Measurements from ENCODE around the gene POLR1G.

DNA sequence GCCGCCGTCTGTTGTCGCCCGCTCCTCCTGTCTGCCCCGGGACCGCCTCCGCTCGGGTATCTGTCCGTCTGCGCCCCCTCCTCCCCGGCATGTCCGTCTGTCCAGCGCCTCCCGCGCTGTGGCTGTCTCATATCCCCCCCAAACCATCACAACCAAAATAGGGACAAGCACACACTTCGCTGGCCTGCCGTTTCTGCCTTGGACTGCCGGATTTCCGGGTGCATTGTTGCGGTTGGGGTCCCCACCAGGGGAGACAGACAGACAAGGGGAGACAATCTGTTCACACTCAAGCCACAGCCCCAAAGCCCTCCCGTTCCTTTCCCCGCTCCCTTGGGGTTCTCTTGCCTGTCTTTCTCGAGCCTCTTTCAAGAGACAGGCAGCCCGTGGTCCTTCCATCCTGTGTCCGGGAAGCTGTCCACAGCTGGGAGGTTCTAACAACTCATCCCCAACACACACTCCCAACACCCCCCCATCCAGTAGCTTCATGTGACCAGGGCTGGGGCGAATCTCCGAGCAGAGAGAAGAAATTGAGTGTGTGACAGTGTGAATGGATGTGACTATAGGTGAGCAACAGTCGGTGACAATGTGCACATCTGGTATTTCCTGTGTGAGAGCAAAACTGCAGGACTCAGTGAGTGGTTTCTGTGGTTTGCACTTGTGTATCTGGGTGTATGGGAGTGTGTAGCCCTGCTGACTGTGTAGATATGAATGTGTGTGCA, 44.8 kb downstream of the POLR1G start:
- TF ChIP-seq, protein P1, sequence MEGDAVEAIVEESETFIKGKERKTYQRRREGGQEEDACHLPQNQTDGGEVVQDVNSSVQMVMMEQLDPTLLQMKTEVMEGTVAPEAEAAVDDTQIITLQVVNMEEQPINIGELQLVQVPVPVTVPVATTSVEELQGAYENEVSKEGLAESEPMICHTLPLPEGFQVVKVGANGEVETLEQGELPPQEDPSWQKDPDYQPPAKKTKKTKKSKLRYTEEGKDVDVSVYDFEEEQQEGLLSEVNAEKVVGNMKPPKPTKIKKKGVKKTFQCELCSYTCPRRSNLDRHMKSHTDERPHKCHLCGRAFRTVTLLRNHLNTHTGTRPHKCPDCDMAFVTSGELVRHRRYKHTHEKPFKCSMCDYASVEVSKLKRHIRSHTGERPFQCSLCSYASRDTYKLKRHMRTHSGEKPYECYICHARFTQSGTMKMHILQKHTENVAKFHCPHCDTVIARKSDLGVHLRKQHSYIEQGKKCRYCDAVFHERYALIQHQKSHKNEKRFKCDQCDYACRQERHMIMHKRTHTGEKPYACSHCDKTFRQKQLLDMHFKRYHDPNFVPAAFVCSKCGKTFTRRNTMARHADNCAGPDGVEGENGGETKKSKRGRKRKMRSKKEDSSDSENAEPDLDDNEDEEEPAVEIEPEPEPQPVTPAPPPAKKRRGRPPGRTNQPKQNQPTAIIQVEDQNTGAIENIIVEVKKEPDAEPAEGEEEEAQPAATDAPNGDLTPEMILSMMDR (IDR thresholded peaks at IDR 0.05), result no peak
- no peak for TF ChIP-seq POLR2A (IDR thresholded peaks at IDR 0.05)

All from lower leg skin (tissue), 3 donors.